HG02759 (cell line): ENCODE measurements around the gene FAM228B.
"Not testable (repeated sequence)": the region's sequence is repeated elsewhere in the genome, so short reads cannot be mapped to it uniquely, and the experiment has no call there.

ENCODE experiments used
- ATAC-seq: cut with Tn5 transposase; IDR thresholded peaks from one replicate; pipeline ENCODE4 v1.9.1; 2021; ENCODE audit warnings: mild to moderate bottlenecking, moderate library complexity; ENCODE audit not compliant: unreplicated experiment

The FAM228B gene

GRCh38 chr2:24101992-24102391, 21.3 kb upstream of the FAM228B start:
- ATAC-seq = no peak

GRCh38 chr2:24102677-24103076, 20.6 kb upstream of the FAM228B start:
- no peak for ATAC-seq

- no peak for ATAC-seq
Measured at GRCh38 chr2:24104110-24104650, 19.1 kb upstream of the FAM228B start.

GRCh38 chr2:24104906-24105305, 18.4 kb upstream of the FAM228B start:
- ATAC-seq = no peak

- ATAC-seq = no peak
Measured at GRCh38 chr2:24105816-24106215, 17.5 kb upstream of the FAM228B start.

DNA sequence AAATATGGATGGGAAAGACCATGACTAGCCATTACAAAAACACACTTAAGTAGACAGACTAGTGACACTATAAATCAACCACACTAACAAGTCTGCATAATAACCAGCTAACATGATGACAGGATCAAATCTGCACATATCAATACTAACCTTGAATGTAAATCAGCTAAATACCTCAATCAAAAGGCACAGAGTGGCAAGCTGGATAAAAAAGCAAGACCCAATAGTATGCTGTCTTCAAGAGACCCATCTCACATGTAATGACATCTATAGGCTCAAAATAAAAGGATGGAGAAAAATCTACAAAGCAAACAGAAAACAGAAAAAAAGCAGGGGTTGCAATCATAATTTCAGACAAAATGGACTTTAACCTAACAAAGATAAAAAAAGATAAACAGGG, 16.5 kb upstream of the FAM228B start:
- ATAC-seq = no peak

DNA sequence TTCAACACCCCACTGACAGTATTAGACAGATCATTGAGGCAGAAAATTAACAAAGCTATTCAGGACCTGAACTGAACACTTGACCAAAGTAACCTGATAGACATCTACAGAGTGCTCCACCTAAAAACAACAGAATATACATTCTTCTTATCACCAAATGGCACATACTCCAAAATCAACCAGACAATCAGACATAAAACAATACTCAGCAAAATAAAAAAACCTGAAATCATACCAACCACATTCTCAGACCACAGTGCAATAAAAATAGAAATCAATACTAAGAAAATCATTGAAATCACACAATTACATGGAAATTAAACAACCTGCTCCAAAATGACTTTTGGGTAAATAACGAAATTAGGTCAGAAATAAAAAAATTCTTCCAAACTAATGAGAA, 15.9 kb upstream of the FAM228B start:
- ATAC-seq = no peak

DNA sequence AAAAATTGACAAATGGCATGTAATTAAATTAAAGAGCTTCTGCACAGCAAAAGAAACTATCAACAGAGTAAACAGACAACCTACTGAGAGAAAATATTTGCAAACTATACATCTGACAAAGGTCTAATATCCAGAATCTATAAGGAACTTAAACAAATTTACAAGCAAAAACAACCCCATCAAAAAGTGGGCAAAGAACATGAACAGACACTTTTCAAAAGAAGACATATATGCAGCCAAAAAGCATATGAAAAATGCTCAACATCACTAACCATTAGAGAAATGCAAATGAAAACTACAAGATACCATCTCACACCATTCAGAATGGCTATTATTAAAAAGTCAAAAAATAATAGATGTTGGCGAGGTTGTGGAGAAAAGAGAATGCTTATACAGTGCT, 13.8 kb upstream of the FAM228B start:
- not testable (repeated sequence) for ATAC-seq

DNA sequence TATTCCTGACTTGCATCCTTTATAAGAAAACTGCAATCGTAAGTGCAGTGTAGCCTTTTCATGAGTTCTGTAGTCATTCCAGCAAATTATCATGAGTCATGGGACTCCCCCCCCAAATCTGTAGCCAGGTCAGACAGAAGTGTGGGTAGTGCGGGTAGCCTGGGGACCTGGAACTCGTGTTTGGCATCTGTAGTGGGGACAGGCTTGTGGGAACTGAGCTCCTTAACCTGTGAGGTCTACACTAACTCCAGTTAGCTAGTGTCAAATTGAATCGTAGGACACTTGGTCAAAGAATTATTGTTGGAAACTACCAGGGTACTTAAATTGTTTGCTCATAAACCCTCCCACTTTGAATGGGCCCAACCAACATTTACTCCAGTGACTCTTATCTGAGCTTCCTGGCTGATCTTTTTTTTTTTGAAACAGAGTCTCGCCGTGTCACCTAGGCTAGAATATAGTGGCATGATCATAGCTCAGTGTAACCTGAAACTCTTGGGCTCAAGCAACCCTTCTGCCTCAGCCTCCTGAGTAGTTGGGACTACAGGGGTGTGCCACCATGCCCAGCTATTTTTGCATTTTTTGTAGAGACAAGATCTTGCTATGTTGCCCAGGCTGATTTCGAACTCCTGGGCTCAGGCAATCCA, 12.5 kb upstream of the FAM228B start:
- no peak for ATAC-seq

GRCh38 chr2:24111407-24111901, 11.8 kb upstream of the FAM228B start:
- ATAC-seq = no peak

- no peak for ATAC-seq
Measured at GRCh38 chr2:24115057-24115456, 8.2 kb upstream of the FAM228B start.

GRCh38 chr2:24117902-24118301, 5.4 kb upstream of the FAM228B start:
- no peak for ATAC-seq

GRCh38 chr2:24121066-24121465, 2.2 kb upstream of the FAM228B start:
- ATAC-seq = no peak

DNA sequence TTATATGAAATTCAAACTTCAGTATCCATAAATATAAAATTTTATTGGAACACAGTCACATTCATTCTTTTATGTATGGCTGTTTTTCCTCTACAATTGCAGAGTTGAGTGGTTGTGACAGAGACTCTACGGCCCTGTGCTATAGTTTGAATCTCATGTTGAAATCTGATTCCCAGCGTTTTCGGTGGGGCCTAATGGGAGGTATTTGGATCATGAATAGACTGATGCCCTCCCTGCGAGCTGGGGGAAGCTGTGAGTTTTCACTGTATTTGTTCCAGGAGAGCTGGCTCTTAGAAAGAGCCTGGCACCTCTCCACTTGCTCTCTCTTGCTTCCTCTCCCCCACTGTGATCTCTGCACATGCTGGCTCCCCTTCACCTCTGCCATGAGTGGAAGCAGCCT, 1.8 kb upstream of the FAM228B start:
- ATAC-seq = no peak

GRCh38 chr2:24122366-24123194, 689 bp upstream of the FAM228B start:
- ATAC-seq = no peak

DNA sequence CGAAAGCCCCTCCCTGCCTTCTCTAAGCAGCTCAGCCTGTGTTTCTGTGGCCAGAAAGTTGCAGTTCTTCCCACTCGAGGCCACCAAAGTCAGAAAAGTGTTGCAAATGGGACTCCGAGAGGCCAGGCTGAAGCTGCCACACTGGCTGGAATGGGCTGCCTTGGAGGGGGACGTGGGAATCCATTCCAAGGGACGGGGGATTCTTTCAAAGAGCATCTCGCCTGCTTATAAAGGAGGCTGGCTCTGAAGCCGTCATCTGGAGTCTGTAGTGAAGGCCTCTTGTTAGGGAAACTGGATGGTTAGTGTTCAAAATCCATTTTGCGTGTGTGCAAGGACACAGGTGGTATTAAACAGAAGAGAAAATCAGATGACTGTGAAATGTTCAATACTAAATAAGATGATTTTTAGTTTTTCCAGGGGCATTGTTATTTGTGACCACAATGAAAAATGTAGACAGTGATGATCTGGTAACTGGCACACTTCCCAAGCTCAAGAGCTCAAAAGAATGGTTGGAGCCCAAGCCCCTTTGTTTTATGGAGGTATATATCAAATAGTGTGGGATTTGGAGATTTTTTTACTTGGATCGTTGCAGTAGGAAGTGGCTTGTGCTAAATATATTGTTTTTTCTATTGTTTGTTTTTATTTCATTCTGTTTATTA, 782 bp downstream of the FAM228B start:
- peak; percentile 7 for ATAC-seq

DNA sequence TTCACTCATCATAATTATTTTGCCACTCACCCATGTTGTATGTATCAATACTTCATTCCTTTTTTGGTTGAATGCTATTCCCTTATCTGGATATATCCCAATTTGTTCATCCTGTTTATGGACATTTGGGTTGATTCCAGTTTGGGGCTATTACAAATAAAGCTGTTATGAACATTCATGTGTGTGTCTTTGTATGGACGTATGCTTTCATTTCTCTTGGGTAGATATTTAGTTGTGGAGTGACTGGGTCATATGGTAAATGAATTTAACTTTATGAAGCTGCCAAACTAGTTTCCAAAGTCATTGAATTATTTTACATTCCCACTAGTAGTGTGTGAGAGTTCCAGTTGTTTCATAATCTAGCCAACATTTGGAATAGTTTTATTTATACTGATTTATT, 2.7 kb downstream of the FAM228B start:
- no peak for ATAC-seq

DNA sequence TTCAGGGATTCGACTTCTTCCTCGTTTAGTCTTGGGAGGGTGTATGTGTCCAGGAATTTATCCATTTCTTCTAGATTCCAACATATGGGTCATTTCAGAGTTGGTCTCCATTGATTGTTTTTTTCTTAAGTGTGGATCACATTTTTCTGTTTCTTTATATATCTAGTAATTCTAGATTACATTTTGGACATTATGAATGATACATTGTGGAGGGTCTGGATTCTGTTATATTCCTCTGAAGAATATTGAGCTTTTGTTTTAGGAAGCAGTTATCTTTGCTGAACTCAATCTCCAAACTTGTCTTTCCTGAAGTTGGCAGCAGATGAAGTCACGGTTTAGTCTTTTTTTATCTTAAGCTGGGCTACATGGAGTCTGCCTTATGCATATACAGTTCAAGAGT, 9.3 kb downstream of the FAM228B start:
- ATAC-seq = no peak

- ATAC-seq = not testable (repeated sequence)
Measured at GRCh38 chr2:24140305-24140704, 17.0 kb downstream of the FAM228B start.

GRCh38 chr2:24147364-24147763, 24.1 kb downstream of the FAM228B start:
- no peak for ATAC-seq

DNA sequence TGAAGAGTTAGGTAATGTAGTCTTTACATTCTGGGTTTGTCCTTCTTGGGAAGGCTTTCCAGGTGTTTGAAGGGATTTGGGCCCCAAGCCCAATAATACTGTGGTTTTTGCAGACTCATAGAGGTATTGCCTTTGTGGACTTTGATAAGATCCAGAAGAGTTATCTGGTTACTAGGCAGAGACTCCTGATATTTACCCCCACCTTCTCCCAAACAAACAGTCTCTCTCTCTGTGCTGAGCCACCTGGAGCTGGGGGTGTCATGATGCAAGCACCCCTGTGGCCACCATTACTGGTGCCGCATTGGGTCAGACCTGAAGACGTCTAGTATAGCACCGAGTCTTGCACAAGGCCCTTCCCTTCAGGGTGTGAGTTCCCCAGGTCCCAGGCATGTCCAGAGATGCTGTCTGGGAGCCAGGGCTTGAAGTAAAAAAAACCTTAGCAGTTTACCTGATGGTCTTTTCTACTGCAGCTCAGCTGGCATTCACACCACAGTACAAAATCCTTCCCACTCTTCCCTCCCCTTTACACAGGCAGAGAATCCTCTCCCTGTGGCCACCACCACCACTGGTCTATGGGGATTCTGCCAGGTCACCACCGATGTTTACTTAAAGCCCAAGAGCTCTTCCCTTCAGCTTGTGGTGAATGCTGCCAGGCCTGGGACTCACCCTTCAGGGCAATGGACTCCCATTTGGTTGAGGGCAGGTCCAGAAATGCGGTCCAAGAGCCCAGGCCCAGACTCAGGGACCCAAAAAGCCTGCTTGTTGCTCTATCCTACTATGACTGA, 29.3 kb downstream of the FAM228B start:
- no peak for ATAC-seq
